Stimulated activated CD4-positive, alpha-beta T cell treated with anti-CD3 and anti-CD28 coated beads, Interleukin-4, amount 100 ng/mL, for 24 hours (primary cell): ENCODE results near the gene VAV3.
A peak's percentile ranks its signal among the peaks of the same experiment; 100 is the strongest.

Experiments used
- DNase-seq: peaks from one replicate; pipeline ENCODE4 v3.0.0-alpha.2; 2020

The VAV3 gene

DNA sequence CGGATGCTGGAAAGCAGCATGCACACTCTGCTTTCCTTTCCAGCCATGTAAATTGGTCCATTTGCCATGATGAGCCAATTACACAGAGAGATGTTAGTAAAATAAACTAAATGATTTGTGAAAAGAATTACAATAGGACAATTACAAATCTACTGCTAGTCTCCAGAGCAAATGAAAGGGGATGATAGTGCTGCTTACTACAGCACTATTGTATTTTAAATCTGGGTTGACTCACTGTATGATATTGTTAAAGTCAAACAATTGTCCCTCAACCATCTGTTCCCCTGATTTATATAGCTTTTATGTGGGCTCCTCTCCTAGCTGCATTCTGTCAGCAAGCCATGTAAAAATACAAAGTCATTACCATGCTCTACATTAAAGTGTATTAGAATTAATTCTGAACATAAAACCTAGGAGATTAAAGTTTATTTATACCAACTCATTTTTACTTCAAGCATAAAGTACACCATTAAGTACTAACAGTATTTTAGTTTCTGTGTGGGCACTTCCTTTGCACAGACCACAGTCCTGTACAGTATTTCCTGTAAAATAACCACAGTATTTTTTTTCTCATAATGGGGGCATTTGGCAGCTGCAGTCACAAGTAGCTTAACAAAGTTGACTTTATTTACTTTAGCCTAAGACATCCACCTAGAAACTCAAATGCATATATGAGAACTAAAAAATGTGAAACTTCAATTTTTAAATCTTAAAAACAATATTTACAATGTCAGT lies 135.8 kb downstream of the VAV3 start:
- DNase-seq, result no peak

- no peak for DNase-seq
Observed at GRCh38 chr1:107824946-107825345, 140.0 kb downstream of the VAV3 start.

DNA sequence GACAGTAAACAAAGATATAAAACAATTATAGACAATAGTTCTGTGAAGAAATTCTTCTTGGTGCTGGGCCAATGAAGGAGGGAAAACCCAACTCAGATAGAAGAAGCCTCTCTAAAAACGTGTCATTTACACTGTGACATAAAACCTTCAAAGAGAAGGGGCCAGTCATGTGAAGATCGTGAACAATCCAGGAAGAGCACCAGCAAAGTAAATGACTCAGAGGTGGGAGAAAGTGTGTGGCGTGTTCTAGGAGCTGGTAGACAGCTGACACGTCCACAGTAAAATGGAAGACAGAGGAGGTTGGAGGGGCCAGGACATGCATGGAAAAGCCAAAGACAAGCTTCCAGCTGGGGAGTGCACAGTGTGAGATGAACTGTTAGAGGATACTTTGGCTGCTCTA lies 143.6 kb downstream of the VAV3 start:
- peak; percentile 44 for DNase-seq

- DNase-seq, result no peak
Observed at GRCh38 chr1:107820801-107821200, 144.2 kb downstream of the VAV3 start.

DNA sequence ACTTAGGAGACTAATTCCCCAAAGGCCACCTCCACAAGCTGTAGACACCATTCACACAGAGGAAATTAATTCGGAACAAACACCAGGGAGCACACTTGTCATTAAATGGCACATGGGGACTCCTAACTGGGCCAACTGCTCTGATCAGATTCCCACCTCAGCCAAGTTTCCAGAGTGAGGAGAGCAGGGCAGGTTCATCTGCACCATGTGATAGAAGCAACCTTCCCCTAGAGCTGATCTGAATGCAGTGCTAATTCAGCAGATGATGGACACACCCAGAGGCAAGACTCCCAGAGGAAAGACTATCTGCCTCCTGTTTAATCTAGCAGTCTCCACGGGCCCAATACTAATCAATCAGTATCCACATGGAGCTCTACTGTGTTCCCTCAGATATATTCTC lies 147.0 kb downstream of the VAV3 start:
- no peak for DNase-seq

GRCh38 chr1:107817206-107817605 lies 147.8 kb downstream of the VAV3 start:
- no peak for DNase-seq

DNA sequence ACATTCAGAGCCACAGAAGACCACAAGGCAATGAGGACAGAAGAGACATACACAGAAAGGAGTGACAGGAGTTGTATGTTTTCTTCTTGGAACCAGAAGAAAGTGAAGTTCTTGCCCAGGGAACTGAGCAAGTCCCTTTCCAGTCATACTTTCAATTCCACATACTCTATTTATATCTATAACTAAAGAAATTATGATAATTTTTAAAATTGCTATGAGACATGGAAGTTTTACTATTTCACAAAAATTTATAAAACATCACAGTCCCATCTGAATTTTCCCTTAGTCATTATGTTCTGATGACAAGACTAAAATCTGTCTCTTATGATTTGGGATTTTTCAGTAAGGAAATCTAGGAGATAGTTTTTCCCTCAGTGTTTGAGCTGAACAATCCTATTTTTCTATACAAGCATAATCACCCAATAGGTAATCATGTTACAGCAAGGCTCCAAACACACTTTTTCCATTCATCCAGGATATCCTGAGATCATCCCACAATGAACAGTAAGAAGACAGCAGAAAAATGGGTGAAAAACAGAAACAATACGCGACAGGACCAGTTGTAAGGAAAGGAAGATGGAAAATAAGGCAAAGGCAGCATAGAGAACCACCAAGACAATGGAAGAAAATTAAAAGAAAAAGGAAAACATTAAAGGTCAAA lies 154.6 kb downstream of the VAV3 start:
- no peak for DNase-seq

- DNase-seq, result no peak
Observed at GRCh38 chr1:107807855-107808254, 157.1 kb downstream of the VAV3 start.

DNA sequence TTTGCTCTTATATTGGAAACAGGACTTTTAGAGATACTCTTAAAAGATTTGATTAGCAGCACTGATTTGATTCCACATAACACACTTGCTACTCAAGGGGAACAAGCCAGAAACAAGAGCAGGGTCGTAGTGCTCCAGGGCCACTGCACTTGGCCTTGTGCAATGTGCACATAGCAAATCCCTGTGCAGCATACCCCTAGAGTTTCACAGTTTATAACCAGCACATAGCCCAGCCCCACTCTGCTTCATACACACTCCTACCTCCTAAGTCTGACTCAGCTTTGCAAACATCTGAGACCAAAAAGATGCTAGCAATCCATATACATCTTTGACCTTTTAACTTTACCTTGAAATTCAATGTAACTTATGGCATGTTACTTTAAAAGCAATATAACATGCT lies 157.6 kb downstream of the VAV3 start:
- no peak for DNase-seq

DNA sequence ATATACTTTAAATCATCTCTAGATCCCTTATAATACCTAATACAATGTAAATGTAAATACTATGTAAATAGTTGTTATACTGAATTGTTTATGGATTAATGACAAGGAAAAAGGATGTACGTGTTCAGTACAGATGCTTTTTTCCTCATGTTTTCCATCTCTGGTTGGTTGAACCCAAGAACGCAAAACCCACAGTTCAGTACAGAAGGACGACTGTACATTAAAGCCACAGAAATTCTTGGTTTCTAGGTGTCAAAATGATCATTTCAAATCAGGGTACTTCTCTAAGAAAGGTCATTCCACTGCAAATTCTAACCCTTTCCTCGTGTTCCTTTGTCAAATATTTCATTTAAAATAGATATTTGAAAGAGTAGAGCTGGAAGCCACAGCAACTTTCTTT lies 158.1 kb downstream of the VAV3 start:
- no peak for DNase-seq

GRCh38 chr1:107804741-107805140 lies 160.2 kb downstream of the VAV3 start:
- no peak for DNase-seq

GRCh38 chr1:107804134-107804533 lies 160.8 kb downstream of the VAV3 start:
- no peak for DNase-seq

DNA sequence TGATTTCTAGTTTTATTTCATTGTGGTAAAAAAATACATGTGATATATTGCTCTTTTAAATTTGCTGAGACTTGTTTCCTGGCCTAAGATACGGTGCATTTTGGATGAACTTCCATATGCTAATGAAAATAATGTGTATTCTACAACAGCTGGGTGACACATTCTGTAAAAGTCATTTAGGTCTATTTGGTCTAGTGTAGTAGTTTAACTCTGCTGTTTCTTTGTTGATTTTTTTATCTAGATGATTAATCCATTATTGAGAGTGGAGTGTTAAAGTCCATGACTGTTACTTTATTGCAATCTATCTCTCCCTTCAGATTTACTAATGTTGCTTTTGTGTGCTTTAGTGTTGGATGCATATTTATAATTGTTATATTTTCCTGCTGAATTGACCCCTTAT lies 161.4 kb downstream of the VAV3 start:
- DNase-seq, result no peak

DNA sequence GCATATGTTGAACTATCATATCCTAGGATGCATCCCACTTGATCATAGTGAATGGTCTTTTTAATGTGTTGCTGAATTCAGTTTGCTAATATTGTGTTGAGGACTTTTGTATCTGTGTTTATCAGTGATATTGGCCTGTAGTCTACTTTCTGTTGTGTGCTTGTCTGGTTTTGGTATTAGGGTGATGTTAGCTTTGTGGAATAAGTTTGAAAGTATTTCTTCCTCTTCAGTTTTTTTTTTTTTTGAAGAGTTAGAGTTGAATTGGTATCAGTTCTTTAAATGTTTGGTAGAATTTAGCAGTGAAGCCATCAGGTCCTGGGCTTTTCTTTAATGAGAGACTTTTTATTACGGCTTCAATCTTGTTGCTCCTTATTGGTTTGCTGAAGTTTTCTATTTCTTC lies 162.3 kb downstream of the VAV3 start:
- DNase-seq, result no peak

DNA sequence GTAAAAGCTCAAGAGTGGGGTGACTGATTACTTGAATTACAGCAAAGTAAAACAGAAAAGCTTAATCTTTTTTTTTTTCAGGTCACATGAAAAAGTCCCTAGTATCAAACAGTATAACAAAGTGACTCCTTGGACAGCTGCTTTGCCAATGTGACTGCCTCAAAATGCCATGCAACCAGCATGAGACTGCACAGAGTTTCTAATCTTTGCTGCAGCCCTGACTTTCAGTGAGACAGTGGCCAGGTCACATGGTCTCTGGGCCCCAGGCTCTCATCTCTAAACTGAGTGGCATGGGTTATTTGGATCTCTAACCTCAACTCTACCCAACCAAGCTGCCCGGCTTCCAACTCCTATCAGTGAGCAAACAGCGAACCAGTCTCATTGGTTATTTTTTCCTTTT lies 169.0 kb downstream of the VAV3 start:
- DNase-seq, result no peak

DNA sequence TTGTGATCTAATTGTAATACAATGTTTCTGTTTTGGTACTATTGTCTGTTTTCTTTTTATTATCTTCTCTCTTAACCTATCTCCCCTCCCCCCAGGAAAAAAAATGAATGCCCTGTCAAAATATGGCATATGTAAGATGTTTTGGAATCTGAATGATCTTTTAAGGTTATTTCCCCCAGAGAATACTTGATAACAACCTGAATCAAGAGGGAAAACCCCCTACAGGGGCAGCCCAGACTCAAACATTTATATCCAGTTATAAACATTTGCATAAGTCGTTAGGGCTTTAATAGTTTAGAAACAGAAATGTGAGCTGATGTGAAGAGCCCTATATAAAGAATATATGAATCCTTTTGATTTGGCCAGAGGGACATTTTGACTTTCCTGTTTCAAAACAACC lies 169.5 kb downstream of the VAV3 start:
- no peak for DNase-seq

GRCh38 chr1:107794571-107794970 lies 170.4 kb downstream of the VAV3 start:
- DNase-seq, result no peak

DNA sequence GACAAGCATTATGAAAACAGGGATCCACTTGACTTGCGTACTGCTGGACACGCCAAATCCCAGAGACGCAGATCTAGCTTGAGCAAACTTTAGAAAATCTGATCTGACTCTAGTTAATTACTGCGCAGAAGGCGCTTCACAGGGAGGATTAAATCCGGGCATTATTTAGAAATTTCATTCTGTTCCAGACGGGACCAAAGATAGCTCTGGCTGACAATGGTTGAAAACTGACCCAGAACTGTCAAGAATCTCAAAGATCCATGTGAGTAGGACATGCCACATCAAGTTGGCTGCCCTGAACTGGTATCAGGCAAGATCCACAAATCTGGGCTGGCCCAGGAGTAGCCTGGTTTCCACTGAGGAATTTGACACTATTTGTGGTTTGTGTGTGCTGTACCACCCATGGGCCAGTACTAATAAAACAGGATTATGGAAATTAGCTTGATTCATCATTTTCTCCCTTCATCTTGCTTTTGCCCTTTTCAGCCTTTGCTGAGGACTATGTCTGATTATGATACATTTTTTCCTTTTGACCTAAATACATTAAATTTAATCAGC lies 171.0 kb downstream of the VAV3 start:
- DNase-seq, result no peak

GRCh38 chr1:107791348-107791747 lies 173.6 kb downstream of the VAV3 start:
- no peak for DNase-seq

DNA sequence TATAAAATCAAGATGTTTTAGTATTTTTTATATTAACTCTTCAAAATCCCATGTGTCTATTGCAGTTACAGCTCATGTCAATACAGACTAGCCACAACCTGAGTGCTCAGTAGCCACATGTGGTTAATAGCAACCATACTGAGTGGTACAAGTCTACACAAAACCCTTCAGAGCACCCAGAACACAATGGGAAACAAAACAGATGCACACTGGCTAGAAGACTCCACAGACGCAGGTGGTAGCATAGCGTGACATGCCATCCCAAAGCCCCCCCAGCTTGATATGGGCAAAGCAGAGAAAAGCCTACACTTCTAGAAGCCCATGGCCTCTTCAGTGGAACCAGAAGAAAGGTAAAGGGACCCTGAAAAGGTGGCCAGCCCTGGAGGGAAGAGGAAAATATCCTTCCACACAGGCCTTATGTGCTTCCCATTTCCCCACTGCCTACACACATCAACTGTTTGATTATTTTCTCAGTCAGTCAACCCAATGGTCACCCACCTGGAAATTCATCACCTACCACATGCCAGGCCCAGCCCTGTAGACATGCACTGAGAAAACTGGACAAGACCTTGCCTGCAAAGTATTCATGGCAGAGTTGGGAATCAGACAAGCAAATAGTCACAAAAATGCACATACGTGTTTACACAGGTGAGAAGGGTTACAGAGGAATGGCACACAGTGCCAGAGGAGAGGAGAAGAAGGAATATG lies 175.0 kb downstream of the VAV3 start:
- no peak for DNase-seq

- no peak for DNase-seq
Observed at GRCh38 chr1:107788206-107789202, 176.5 kb downstream of the VAV3 start.

GRCh38 chr1:107787299-107787698 lies 177.7 kb downstream of the VAV3 start:
- DNase-seq, result peak; percentile 20
